Activated B cell treated with CpG ODN at 0.5 μM for 24 hours (primary cell): ENCODE data around the gene TLR9. TPM values are rescaled to one million over a fixed set of nuclear protein-coding genes. Genes with fewer than 3 reads are reported as not detected.

ENCODE experiments used
- ATAC-seq: fragments of 200-7000 bp; cut with Tn5 transposase; one replicate; pipeline ENCODE4 v1.10.0; 2021; ENCODE audit warnings: low read depth, mild to moderate bottlenecking, moderate library complexity
- CTCF ChIA-PET: fragments of 350-600 bp; sonication (Branson Sonifier 250); formaldehyde crosslinking; loops from one replicate; lab custom pipeline; 2021; ENCODE audit warnings: antibody characterized with exemption; lab: Charles Lee
- POLR2A ChIA-PET: fragments of 350-600 bp; sonication (Branson Sonifier 250); formaldehyde crosslinking; loops from one replicate; lab custom pipeline; 2021; ENCODE audit warnings: antibody characterized with exemption; lab: Charles Lee
- DNase-seq: peaks from one replicate; pipeline ENCODE4 v3.0.0; 2022
- H3K27ac Mint-ChIP-seq: one replicate; pipeline ENCODE4 v1.8.0; 2020; ENCODE audit warnings: mixed read lengths
- H3K27me3 Mint-ChIP-seq: one replicate; pipeline ENCODE4 v1.8.0; 2021; ENCODE audit warnings: mixed read lengths
- H3K36me3 Mint-ChIP-seq: one replicate; pipeline ENCODE4 v1.8.0; 2021; ENCODE audit warnings: low read depth, mixed read lengths
- H3K4me1 Mint-ChIP-seq: one replicate; pipeline ENCODE4 v1.8.0; 2021; ENCODE audit warnings: mixed read lengths
- H3K4me3 Mint-ChIP-seq: one replicate; pipeline ENCODE4 v1.8.0; 2020; ENCODE audit warnings: mild to moderate bottlenecking, mixed read lengths
- H3K9me3 Mint-ChIP-seq: one replicate; pipeline ENCODE4 v1.8.0; 2020; ENCODE audit warnings: mixed read lengths
- CTCF ChIP-seq: fragments of 200-600 bp; IDR thresholded peaks from one replicate; pipeline ENCODE4 v1.8.0; 2022; ENCODE audit warnings: antibody characterized with exemption, mild to moderate bottlenecking
- intact Hi-C: fragments of 100-400 bp; cut with micrococcal nuclease; formaldehyde crosslinking; loops from one replicate; pipeline ENCODE4 v1.15.1; 2024
- total RNA-seq: library from RNA; stranded (reverse); gene quantifications from 2 replicates; pipeline ENCODE4 v1.2.3, GENCODE V29; 2022

TLR9 gene
- total RNA-seq, 1 donor from 2014 or later: 10.4 TPM

GRCh38 chr3:52197842-52198625, 27.4 kb downstream of the TLR9 start, which contains the start of gene ALAS1:
Gene ALAS1 (plus strand): TSS chr3:52198160. CDS start chr3:52199242, 1,082 bp downstream.
- peak; percentile 96 for ATAC-seq
- DNase-seq: peak; percentile 98
- ChIA-PET CTCF (interaction anchor here (1.5 kb wide), 1 partner anchor 141 kb away, joined by 3 read pairs; no protein-coding TSS in a partner anchor), POLR2A (interaction anchor here (0.6 to 2.0 kb wide), 5 partner anchors 22 to 202 kb away, joined by 3 to 8 read pairs (median 3); partner anchors contain the start of genes POC1A, RPL29 and TLR9)
- Mint-ChIP-seq H3K36me3 (peaks cover 34% of the 10 kb centered on the region), H3K27ac (peak within 1 kb of the TSS; percentile 87), H3K4me1 (peaks cover 38% of the 10 kb centered on the region), H3K9me3 (no peaks in the 10 kb centered on the region), H3K27me3 (no peaks in the 10 kb centered on the region), H3K4me3 (peak within 1 kb of the TSS; percentile 97)
- intact Hi-C loops: loop anchor here (1.0 to 2.0 kb wide), 3 partner anchors 27 to 141 kb away; partner anchors contain the start of genes DUSP7, POC1A and TLR9
- no peak for TF ChIP-seq CTCF

GRCh38 chr3:52197499-52197841, 28.0 kb downstream of the TLR9 start:
- CTCF ChIA-PET: interaction anchor here (1.5 kb wide), 1 partner anchor 141 kb away, joined by 3 read pairs; no protein-coding TSS in a partner anchor
- no peak for ATAC-seq

GRCh38 chr3:52196977-52197376, 28.5 kb downstream of the TLR9 start:
- Mint-ChIP-seq H3K36me3 (peaks cover 25% of the 10 kb centered on the region), H3K4me1 (peaks cover 31% of the 10 kb centered on the region), H3K9me3 (no peaks in the 10 kb centered on the region), H3K27ac (peak overlapping the region; percentile 87), H3K27me3 (no peaks in the 10 kb centered on the region), H3K4me3 (no peak overlapping the region)
- DNase-seq (no peak), ATAC-seq (no peak)
- ChIA-PET POLR2A (interaction anchor here (0.6 to 2.0 kb wide), 5 partner anchors 23 to 201 kb away, joined by 3 to 8 read pairs (median 4); partner anchors contain the start of genes DUSP7, RPL29 and TLR9), CTCF (interaction anchor here (1.5 kb wide), 1 partner anchor 142 kb away, joined by 3 read pairs; no protein-coding TSS in a partner anchor)
- no peak for TF ChIP-seq CTCF
- intact Hi-C loops: loop anchor here (1.0 kb wide), 1 partner anchor 43 kb away; the partner anchor contains the start of gene POC1A

More at GRCh38 chr3:52197499-52197841, 28.0 kb downstream of the TLR9 start:
- Mint-ChIP-seq H3K4me1 (peaks cover 35% of the 10 kb centered on the region), H3K27me3 (no peaks in the 10 kb centered on the region), H3K9me3 (no peaks in the 10 kb centered on the region), H3K27ac (peak overlapping the region; percentile 87), H3K36me3 (peaks cover 28% of the 10 kb centered on the region), H3K4me3 (peak overlapping the region; percentile 97)
- no peak for TF ChIP-seq CTCF
- no peak for DNase-seq
- POLR2A ChIA-PET: interaction anchor here (0.6 to 2.0 kb wide), 6 partner anchors 23 to 201 kb away, joined by 3 to 8 read pairs (median 4); partner anchors contain the start of genes DUSP7, POC1A, RPL29 and TLR9
- intact Hi-C loops: loop anchor here (1.0 kb wide), 1 partner anchor 43 kb away; the partner anchor contains the start of gene POC1A

- no peak for ATAC-seq
- TF ChIP-seq CTCF: no peak
- ChIA-PET CTCF (no interaction called here), POLR2A (interaction anchor here (2.0 kb wide), 1 partner anchor 200 kb away, joined by 5 read pairs; the partner anchor contains the start of gene RPL29)
- Mint-ChIP-seq H3K27ac (no peak overlapping the region), H3K9me3 (no peaks in the 10 kb centered on the region), H3K4me3 (no peak overlapping the region), H3K4me1 (peaks cover 24% of the 10 kb centered on the region), H3K36me3 (peaks cover 17% of the 10 kb centered on the region), H3K27me3 (no peaks in the 10 kb centered on the region)
- intact Hi-C loops: no loop called here
- no peak for DNase-seq
These were observed 29.6 kb downstream of the TLR9 start for GRCh38 chr3:52195823-52196331.
